Osteocyte (in vitro differentiated cells): ENCODE results near the gene IRX6. TPM values are rescaled to one million over a fixed set of nuclear protein-coding genes. Genes with fewer than 3 reads are reported as not detected.

Source experiments
- DNase-seq: peaks from one replicate; pipeline ENCODE4 v3.0.0; 2021; ENCODE audit warnings: mixed read lengths; ENCODE audit not compliant: unreplicated experiment; ENCODE audit errors: extremely low spot score
- H3K27ac Mint-ChIP-seq: one replicate; pipeline ENCODE4 v1.8.0; 2021; ENCODE audit warnings: mild to moderate bottlenecking, mixed read lengths; ENCODE audit not compliant: unreplicated experiment
- H3K27me3 Mint-ChIP-seq: one replicate; pipeline ENCODE4 v1.8.0; 2021; ENCODE audit warnings: mixed read lengths; ENCODE audit not compliant: unreplicated experiment
- H3K36me3 Mint-ChIP-seq: one replicate; pipeline ENCODE4 v1.8.0; 2021; ENCODE audit warnings: mixed read lengths; ENCODE audit not compliant: unreplicated experiment
- H3K4me1 Mint-ChIP-seq: one replicate; pipeline ENCODE4 v1.8.0; 2021; ENCODE audit warnings: mixed read lengths; ENCODE audit not compliant: unreplicated experiment
- H3K4me3 Mint-ChIP-seq: one replicate; pipeline ENCODE4 v1.8.0; 2021; ENCODE audit warnings: mild to moderate bottlenecking, moderate library complexity, mixed read lengths; ENCODE audit not compliant: unreplicated experiment
- H3K9me3 Mint-ChIP-seq: one replicate; pipeline ENCODE4 v1.8.0; 2021; ENCODE audit warnings: mixed read lengths; ENCODE audit not compliant: unreplicated experiment
- CTCF ChIP-seq: fragments of 200-600 bp; sonication (generic); IDR thresholded peaks from 2 replicates; pipeline ENCODE4 v1.5.0; 2021; ENCODE audit warnings: antibody characterized with exemption, mild to moderate bottlenecking, moderate library complexity
- total RNA-seq: library from RNA; stranded (reverse); gene quantifications from 2 replicates; pipeline ENCODE4 v1.2.1, GENCODE V29; 2021

The IRX6 gene
- total RNA-seq, 1 donor from 2014 or later, result 0.38 TPM

GRCh38 chr16:55331648-55332185, 7.7 kb downstream of the IRX6 start:
- Mint-ChIP-seq H3K27me3 (peaks cover 41% of the 10 kb centered on the region), H3K36me3 (no peaks in the 10 kb centered on the region), H3K9me3 (no peaks in the 10 kb centered on the region), H3K4me1 (no peaks in the 10 kb centered on the region), H3K27ac (no peak overlapping the region), H3K4me3 (no peak overlapping the region)
- no peak for TF ChIP-seq CTCF
- no peak for DNase-seq

- no peak overlapping the region for H3K4me3 Mint-ChIP-seq
- DNase-seq, result no peak
- peaks cover 32% of the 10 kb centered on the region for H3K27me3 Mint-ChIP-seq
- H3K27ac Mint-ChIP-seq, result no peak overlapping the region
- H3K36me3 Mint-ChIP-seq, result no peaks in the 10 kb centered on the region
- no peak for TF ChIP-seq CTCF
- no peaks in the 10 kb centered on the region for H3K4me1 Mint-ChIP-seq
- H3K9me3 Mint-ChIP-seq, result no peaks in the 10 kb centered on the region
These were observed 9.7 kb downstream of the IRX6 start for GRCh38 chr16:55333684-55334083.

GRCh38 chr16:55338646-55339045, 14.6 kb downstream of the IRX6 start:
- no peak overlapping the region for H3K4me3 Mint-ChIP-seq
- H3K9me3 Mint-ChIP-seq, result no peaks in the 10 kb centered on the region
- peaks cover 43% of the 10 kb centered on the region for H3K27me3 Mint-ChIP-seq
- H3K27ac Mint-ChIP-seq, result no peak overlapping the region
- DNase-seq, result no peak
- no peaks in the 10 kb centered on the region for H3K36me3 Mint-ChIP-seq
- no peaks in the 10 kb centered on the region for H3K4me1 Mint-ChIP-seq
- TF ChIP-seq CTCF, result no peak

DNA sequence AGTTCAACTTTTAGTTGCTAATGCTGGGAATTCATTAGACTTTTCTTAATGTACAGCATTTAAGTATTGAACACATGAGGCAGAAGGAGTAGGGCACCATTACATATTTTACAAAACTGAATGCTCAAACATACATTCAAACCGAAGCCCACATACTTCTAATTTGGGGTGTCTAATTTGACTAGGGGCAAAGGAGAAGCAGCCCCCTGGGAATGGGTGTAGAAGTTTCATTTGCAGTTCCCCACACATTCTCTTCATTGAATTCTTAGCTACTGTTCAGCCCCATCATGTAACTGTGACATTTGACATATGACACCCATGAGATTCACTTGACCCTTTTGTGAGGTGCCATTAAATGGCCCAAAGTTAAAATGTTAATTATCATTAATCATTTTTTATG, 16.4 kb downstream of the IRX6 start:
- no peak overlapping the region for H3K27ac Mint-ChIP-seq
- DNase-seq, result no peak
- no peak overlapping the region for H3K4me3 Mint-ChIP-seq
- H3K27me3 Mint-ChIP-seq, result peaks cover 48% of the 10 kb centered on the region
- TF ChIP-seq CTCF, result no peak
- H3K4me1 Mint-ChIP-seq, result no peaks in the 10 kb centered on the region
- H3K36me3 Mint-ChIP-seq, result no peaks in the 10 kb centered on the region
- H3K9me3 Mint-ChIP-seq, result no peaks in the 10 kb centered on the region

DNA sequence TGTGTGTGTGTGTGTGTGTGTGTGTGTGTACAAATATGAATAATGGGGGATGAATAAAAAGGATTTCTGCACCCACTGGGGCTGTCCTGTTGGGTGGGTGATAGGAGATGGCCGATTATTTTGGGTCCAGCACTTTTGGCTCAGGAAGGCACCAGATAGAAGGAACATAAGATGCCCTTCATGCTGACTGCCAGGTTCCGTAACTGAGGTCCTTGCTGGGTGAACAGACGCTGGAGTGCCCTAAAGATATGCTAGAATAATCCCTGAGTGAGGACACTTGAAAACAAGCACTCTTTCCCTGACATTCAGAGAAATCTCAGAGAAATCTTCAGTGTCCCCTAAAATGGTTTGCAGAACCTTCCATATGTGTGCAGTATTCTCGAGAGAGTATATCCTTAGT, 17.7 kb downstream of the IRX6 start:
- no peak for DNase-seq
- Mint-ChIP-seq H3K4me1 (no peaks in the 10 kb centered on the region), H3K9me3 (no peaks in the 10 kb centered on the region), H3K36me3 (no peaks in the 10 kb centered on the region), H3K4me3 (no peak overlapping the region), H3K27ac (no peak overlapping the region), H3K27me3 (peaks cover 43% of the 10 kb centered on the region)
- TF ChIP-seq CTCF, result no peak
